Gastroesophageal sphincter (tissue), 4 donors: ENCODE results near the gene RNLS. TPM values are rescaled to one million over a fixed set of nuclear protein-coding genes. Genes with fewer than 3 reads are reported as not detected.

Experiments
- ATAC-seq: fragments of 150-250 bp; one replicate; pipeline ENCODE4 v1.9.1; 2016; ENCODE audit warnings: mild to moderate bottlenecking, moderate library complexity
- H3K27ac ChIP-seq, 4 donors: fragments of 200-600 bp; sonication (generic) in 3 of 4; 1 replicate in 3 of 4; 2 replicates in 1 of 4; pipeline ENCODE4 v1.5.1; 2016 to 2019
- H3K27me3 ChIP-seq: fragments of 200-600 bp; sonication (generic); one replicate; pipeline ENCODE4 v1.5.1; 2019
- H3K36me3 ChIP-seq, 2 donors: fragments of 200-600 bp; sonication (generic); one replicate each; pipeline ENCODE4 v1.5.1; 2019; ENCODE audit warnings: control low read depth in 1 of 2
- H3K4me1 ChIP-seq, 3 donors: fragments of 200-600 bp; sonication (generic); 1 replicate in 2 of 3; 2 replicates in 1 of 3; pipeline ENCODE4 v1.5.1; 2016 to 2019; ENCODE audit warnings: control low read depth in 2 of 3
- H3K4me3 ChIP-seq, 2 donors: fragments of 200-600 bp; sonication (generic); one replicate each; pipeline ENCODE4 v1.5.1; 2019; ENCODE audit warnings: mild to moderate bottlenecking in 1 of 2, moderate library complexity in 1 of 2
- H3K9me3 ChIP-seq, 3 donors: fragments of 200-600 bp; sonication (generic); one replicate each; pipeline ENCODE4 v1.5.1; 2017 to 2019; ENCODE audit warnings: control low read depth in 2 of 3
- CTCF ChIP-seq, 4 experiments: fragments of 200-600 bp in 2 of 4; fragments of 450-650 bp in 2 of 4; sonication (generic) in 1 of 4; IDR thresholded peaks; one replicate each; pipeline ENCODE4 v1.5.1; 2017 to 2019; ENCODE audit warnings: antibody characterized with exemption in 4 of 4, mild to moderate bottlenecking in 2 of 4, moderate library complexity in 2 of 4
- EP300 ChIP-seq: sonication (generic); formaldehyde crosslinking; IDR thresholded peaks from one replicate; pipeline ENCODE4 v1.6.1; 2017; ENCODE audit warnings: antibody characterized with exemption, mild to moderate bottlenecking
- POLR2A ChIP-seq, 2 donors: fragments of 450-650 bp; IDR thresholded peaks; one replicate each; pipeline ENCODE4 v1.6.1; 2017; ENCODE audit warnings: antibody characterized with exemption in 2 of 2, mild to moderate bottlenecking in 2 of 2, moderate library complexity in 1 of 2
- POLR2AphosphoS5 ChIP-seq: sonication (generic); formaldehyde crosslinking; IDR thresholded peaks from one replicate; pipeline ENCODE4 v1.6.1; 2017; ENCODE audit warnings: antibody characterized with exemption
- WGBS, 2 donors: methylation state at CpG; one replicate each; pipeline ENCODE4 v1.1.5; 2018; ENCODE audit warnings: low coverage in 1 of 2; 5-methylcytosine and 5-hydroxymethylcytosine counted together
- total RNA-seq, 4 donors: library from RNA; depleted of rRNA; stranded (reverse); fragments of >200 nt; gene quantifications; one replicate each; pipeline ENCODE4 v1.1.0, GENCODE V29; 2016

Gene RNLS
- total RNA-seq, 4 donors from 2014 or later: 9.4 to 25.1 (median 15.3) TPM

- H3K4me3 ChIP-seq: no peak overlapping the region
- no peak overlapping the region for H3K27ac ChIP-seq
- ATAC-seq: no peak
Measured at GRCh38 chr10:88333248-88333630, 249.9 kb downstream of the RNLS start.

GRCh38 chr10:88332503-88333247 is 250.4 kb downstream of the RNLS start:
- Histone ChIP-seq H3K27me3 (no peaks in the 10 kb centered on the region), H3K4me3 (no peak overlapping the region), H3K36me3 (no peaks in the 10 kb centered on the region), H3K9me3 (no peaks in the 10 kb centered on the region), H3K4me1 (no peaks in the 10 kb centered on the region), H3K27ac (no peak overlapping the region)
- WGBS, 2 donors: 69 to 74% methylated on average over 3 of the region's 3 CpGs
- no peak for ATAC-seq
- TF ChIP-seq POLR2AphosphoS5 (no peak), CTCF (IDR thresholded peaks at IDR 0.05) (no peak), EP300 (no peak), POLR2A (IDR thresholded peaks at IDR 0.05) (no peak)

More at GRCh38 chr10:88333248-88333630, 249.9 kb downstream of the RNLS start:
- no peaks in the 10 kb centered on the region for H3K9me3 ChIP-seq
- TF ChIP-seq CTCF (IDR thresholded peaks at IDR 0.05): no peak
- TF ChIP-seq POLR2A (IDR thresholded peaks at IDR 0.05): no peak
- no peak for TF ChIP-seq POLR2AphosphoS5
- TF ChIP-seq EP300: no peak
- no peaks in the 10 kb centered on the region for H3K4me1 ChIP-seq
- H3K27me3 ChIP-seq: no peaks in the 10 kb centered on the region
- no peaks in the 10 kb centered on the region for H3K36me3 ChIP-seq
- 77 to 79% methylated on average over 3 of the region's 3 CpGs for WGBS, 2 donors

GRCh38 chr10:88330174-88330573 is 252.9 kb downstream of the RNLS start:
- no peaks in the 10 kb centered on the region for H3K27me3 ChIP-seq
- H3K36me3 ChIP-seq: no peaks in the 10 kb centered on the region
- H3K27ac ChIP-seq: no peak overlapping the region
- no peak for ATAC-seq
- WGBS, 2 donors: 44 to 100% methylated on average over 1 of the region's 1 CpG
- H3K4me1 ChIP-seq: no peaks in the 10 kb centered on the region
- H3K4me3 ChIP-seq: no peak overlapping the region
- TF ChIP-seq POLR2AphosphoS5 (no peak), CTCF (IDR thresholded peaks at IDR 0.05) (no peak), POLR2A (IDR thresholded peaks at IDR 0.05) (no peak), EP300 (no peak)
- no peaks in the 10 kb centered on the region for H3K9me3 ChIP-seq

- WGBS, 2 donors: 89 to 100% methylated on average over 2 to 3 of the region's 3 CpGs
- TF ChIP-seq POLR2A (IDR thresholded peaks at IDR 0.05): no peak
Measured at GRCh38 chr10:88322324-88323063, 260.6 kb downstream of the RNLS start.

GRCh38 chr10:88319960-88320517 is 263.1 kb downstream of the RNLS start:
- Histone ChIP-seq H3K4me1 (no peaks in the 10 kb centered on the region), H3K27me3 (no peaks in the 10 kb centered on the region), H3K9me3 (peaks cover 0 to 46% (median 0%) of the 10 kb centered on the region in 3 donors), H3K36me3 (no peaks in the 10 kb centered on the region), H3K27ac (no peak overlapping the region), H3K4me3 (no peak overlapping the region)
- no peak for ATAC-seq
- WGBS, 2 donors: 88 to 90% methylated on average over 1 of the region's 1 CpG
- TF ChIP-seq POLR2A (IDR thresholded peaks at IDR 0.05): no peak
- TF ChIP-seq POLR2AphosphoS5: no peak
- no peak for TF ChIP-seq CTCF (IDR thresholded peaks at IDR 0.05)
- TF ChIP-seq EP300: no peak

More at GRCh38 chr10:88322324-88323063, 260.6 kb downstream of the RNLS start:
- Histone ChIP-seq H3K9me3 (peaks cover 0 to 46% (median 0%) of the 10 kb centered on the region in 3 donors), H3K4me1 (no peaks in the 10 kb centered on the region), H3K4me3 (no peak overlapping the region), H3K27ac (no peak overlapping the region), H3K36me3 (no peaks in the 10 kb centered on the region), H3K27me3 (no peaks in the 10 kb centered on the region)
- ATAC-seq: no peak
